Smooth muscle cell (in vitro differentiated cells): Measurements from ENCODE around the gene SLC25A30. TPM values are rescaled to one million over a fixed set of nuclear protein-coding genes. Genes with fewer than 3 reads are reported as not detected.

Experiments
- DNase-seq: peaks from one replicate; lab custom pipeline; 2025; ENCODE audit not compliant: unreplicated experiment; lab: John Stamatoyannopoulos, UW
- H2AFZ ChIP-seq: fragments of 200-600 bp; sonication (generic); 2 replicates; pipeline ENCODE4 v1.6.0; 2016; ENCODE audit warnings: antibody characterized with exemption, low read depth, mild to moderate bottlenecking
- H3F3A ChIP-seq: fragments of 200-600 bp; sonication (generic); 2 replicates; pipeline ENCODE4 v1.6.0; 2017; ENCODE audit warnings: antibody characterized with exemption, low read depth
- H3K27ac ChIP-seq: fragments of 200-600 bp; sonication (generic); 2 replicates; pipeline ENCODE4 v1.5.1; 2016; ENCODE audit warnings: low read depth, mild to moderate bottlenecking
- H3K27me3 ChIP-seq: fragments of 200-600 bp; sonication (generic); 2 replicates; pipeline ENCODE4 v1.6.1; 2016; ENCODE audit warnings: low read depth, mild to moderate bottlenecking
- H3K36me3 ChIP-seq: fragments of 200-600 bp; sonication (generic); 2 replicates; pipeline ENCODE4 v1.5.1; 2016; ENCODE audit warnings: low read depth
- H3K4me1 ChIP-seq: fragments of 200-600 bp; sonication (generic); 2 replicates; pipeline ENCODE4 v1.5.1; 2016; ENCODE audit warnings: low read depth
- H3K4me2 ChIP-seq: fragments of 200-600 bp; sonication (generic); 2 replicates; pipeline ENCODE4 v1.6.0; 2016; ENCODE audit warnings: mild to moderate bottlenecking
- H3K4me3 ChIP-seq: fragments of 200-600 bp; sonication (generic); 2 replicates; pipeline ENCODE4 v1.5.1; 2016; ENCODE audit warnings: mild to moderate bottlenecking
- H3K79me2 ChIP-seq: fragments of 200-600 bp; sonication (generic); 2 replicates; pipeline ENCODE4 v1.6.0; 2016; ENCODE audit warnings: low read depth, mild to moderate bottlenecking
- H3K9ac ChIP-seq: fragments of 200-600 bp; sonication (generic); 2 replicates; pipeline ENCODE4 v1.6.0; 2016; ENCODE audit warnings: low read depth
- H3K9me3 ChIP-seq: fragments of 200-600 bp; sonication (generic); replicated peaks from 2 replicates; pipeline ENCODE4 v1.5.1; 2016; ENCODE audit warnings: low read depth
- H4K20me1 ChIP-seq: fragments of 200-600 bp; sonication (generic); 2 replicates; pipeline ENCODE4 v1.6.0; 2016; ENCODE audit warnings: low read depth
- WGBS: methylation state at CpG from one replicate; pipeline ENCODE4 v1.1.7; 2016; ENCODE audit warnings: low lambda C conversion rate; 5-methylcytosine and 5-hydroxymethylcytosine counted together
- polyA plus RNA-seq: library from polyadenylated mRNA; unstranded; fragments of >200 nt; fragmentation: Nextera tagmentation; extraction: Ambion mirVana; gene quantifications from 2 replicates; pipeline ENCODE4 v1.2.1, GENCODE V29; 2016
- total RNA-seq: library from RNA; depleted of rRNA; stranded (reverse); fragments of >200 nt; gene quantifications from 2 replicates; pipeline ENCODE4 v1.2.3, GENCODE V29; 2014
- TF ChIP-seq, protein P1 (sequence below): fragments of 200-600 bp; sonication (generic); IDR thresholded peaks from 2 replicates; pipeline ENCODE4 v1.5.1; 2017; ENCODE audit warnings: borderline replicate concordance, mild to moderate bottlenecking, antibody characterized with exemption; ENCODE audit not compliant: insufficient read depth, poor library complexity, severe bottlenecking

SLC25A30 gene
- total and polyA plus RNA-seq, 2 experiments from 2014 or later = 1.3 to 6.8 TPM

- Histone ChIP-seq H3K4me1 (no peaks in the 10 kb centered on the region), H4K20me1 (no peaks in the 10 kb centered on the region), H3K9ac (no peak overlapping the region), H3K4me2 (no peak overlapping the region), H3F3A (no peaks in the 10 kb centered on the region), H3K27me3 (no peaks in the 10 kb centered on the region), H3K9me3 (no peaks in the 10 kb centered on the region), H3K79me2 (no peaks in the 10 kb centered on the region), H3K36me3 (no peaks in the 10 kb centered on the region), H3K27ac (no peak overlapping the region), H2AFZ (no peak overlapping the region), H3K4me3 (no peak overlapping the region)
- WGBS = 96% methylated on average over 4 of the region's 4 CpGs
- DNase-seq = no peak
- TF ChIP-seq, protein P1, sequence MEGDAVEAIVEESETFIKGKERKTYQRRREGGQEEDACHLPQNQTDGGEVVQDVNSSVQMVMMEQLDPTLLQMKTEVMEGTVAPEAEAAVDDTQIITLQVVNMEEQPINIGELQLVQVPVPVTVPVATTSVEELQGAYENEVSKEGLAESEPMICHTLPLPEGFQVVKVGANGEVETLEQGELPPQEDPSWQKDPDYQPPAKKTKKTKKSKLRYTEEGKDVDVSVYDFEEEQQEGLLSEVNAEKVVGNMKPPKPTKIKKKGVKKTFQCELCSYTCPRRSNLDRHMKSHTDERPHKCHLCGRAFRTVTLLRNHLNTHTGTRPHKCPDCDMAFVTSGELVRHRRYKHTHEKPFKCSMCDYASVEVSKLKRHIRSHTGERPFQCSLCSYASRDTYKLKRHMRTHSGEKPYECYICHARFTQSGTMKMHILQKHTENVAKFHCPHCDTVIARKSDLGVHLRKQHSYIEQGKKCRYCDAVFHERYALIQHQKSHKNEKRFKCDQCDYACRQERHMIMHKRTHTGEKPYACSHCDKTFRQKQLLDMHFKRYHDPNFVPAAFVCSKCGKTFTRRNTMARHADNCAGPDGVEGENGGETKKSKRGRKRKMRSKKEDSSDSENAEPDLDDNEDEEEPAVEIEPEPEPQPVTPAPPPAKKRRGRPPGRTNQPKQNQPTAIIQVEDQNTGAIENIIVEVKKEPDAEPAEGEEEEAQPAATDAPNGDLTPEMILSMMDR = no peak
Observed at GRCh38 chr13:45451282-45451681, 33.1 kb upstream of the SLC25A30 start.

DNA sequence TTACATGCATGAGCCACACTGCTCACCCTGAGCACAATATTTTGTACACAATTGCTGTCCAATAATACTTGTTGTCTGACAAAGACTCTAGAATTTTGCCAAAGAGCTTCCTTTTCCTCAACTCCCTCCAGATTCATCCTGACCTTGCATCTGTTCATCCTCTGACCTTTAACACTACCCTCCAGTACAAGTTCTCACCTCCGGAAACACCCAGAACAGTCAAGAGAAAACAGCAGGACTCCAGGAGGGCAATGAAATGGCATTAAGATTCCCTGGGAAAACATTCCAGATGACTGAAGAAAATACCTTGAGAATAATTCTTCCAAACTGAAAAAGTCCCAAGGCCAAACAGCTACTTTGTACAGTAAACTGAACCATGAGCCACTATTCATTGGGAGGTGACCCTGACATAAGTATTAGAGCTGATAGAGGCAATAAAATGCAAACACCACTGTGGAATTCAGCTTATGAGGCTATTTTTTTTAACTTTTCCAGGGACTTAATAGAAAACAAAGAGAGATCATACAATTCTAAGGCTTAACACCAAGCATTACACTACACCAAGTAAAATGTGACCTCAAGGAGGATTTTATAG is 30.9 kb upstream of the SLC25A30 start:
- H4K20me1 ChIP-seq = no peaks in the 10 kb centered on the region
- H3K79me2 ChIP-seq = no peaks in the 10 kb centered on the region
- H3K27me3 ChIP-seq = no peaks in the 10 kb centered on the region
- H3F3A ChIP-seq = no peaks in the 10 kb centered on the region
- H3K9ac ChIP-seq = no peak overlapping the region
- no peaks in the 10 kb centered on the region for H3K4me1 ChIP-seq
- H3K9me3 ChIP-seq = no peaks in the 10 kb centered on the region
- H3K4me3 ChIP-seq = no peak overlapping the region
- WGBS = 97% methylated on average over 1 of the region's 1 CpG
- no peak for DNase-seq
- no peaks in the 10 kb centered on the region for H3K36me3 ChIP-seq
- H2AFZ ChIP-seq = no peak overlapping the region
- no peak overlapping the region for H3K4me2 ChIP-seq
- TF ChIP-seq, protein P1 = no peak
- no peak overlapping the region for H3K27ac ChIP-seq

- no peak overlapping the region for H3K4me2 ChIP-seq
- DNase-seq = no peak
- no peak overlapping the region for H3K27ac ChIP-seq
- no peak overlapping the region for H3K4me3 ChIP-seq
- no peaks in the 10 kb centered on the region for H4K20me1 ChIP-seq
- no peaks in the 10 kb centered on the region for H3K27me3 ChIP-seq
- no peaks in the 10 kb centered on the region for H3K79me2 ChIP-seq
- H3F3A ChIP-seq = no peaks in the 10 kb centered on the region
- WGBS = 84% methylated on average over 9 of the region's 9 CpGs
- no peaks in the 10 kb centered on the region for H3K9me3 ChIP-seq
- no peaks in the 10 kb centered on the region for H3K36me3 ChIP-seq
- TF ChIP-seq, protein P1 = no peak
- H3K9ac ChIP-seq = no peak overlapping the region
- no peaks in the 10 kb centered on the region for H3K4me1 ChIP-seq
- no peak overlapping the region for H2AFZ ChIP-seq
Observed at GRCh38 chr13:45447050-45447661, 29.0 kb upstream of the SLC25A30 start.

DNA sequence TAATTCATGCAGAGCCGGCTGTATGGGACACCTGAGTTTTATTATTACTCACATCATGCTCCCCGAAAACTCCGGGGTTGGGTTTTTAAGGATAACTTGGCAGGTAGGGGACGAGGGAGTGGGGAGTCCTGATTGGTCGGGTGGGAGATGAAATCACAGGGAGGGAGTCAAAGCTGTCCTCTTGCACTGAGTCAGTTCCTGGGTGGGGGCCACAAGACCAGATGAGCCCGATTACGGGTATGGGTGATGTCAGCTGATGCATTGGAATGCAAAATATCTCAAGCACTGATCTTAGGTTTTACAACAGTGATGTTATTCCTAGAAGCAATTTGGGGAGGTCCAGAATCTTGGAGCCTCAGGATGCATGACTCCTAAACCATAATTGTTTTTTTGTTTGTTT is 28.0 kb upstream of the SLC25A30 start:
- no peak overlapping the region for H3K9ac ChIP-seq
- no peak overlapping the region for H2AFZ ChIP-seq
- H4K20me1 ChIP-seq = no peaks in the 10 kb centered on the region
- H3K27me3 ChIP-seq = no peaks in the 10 kb centered on the region
- H3K79me2 ChIP-seq = no peaks in the 10 kb centered on the region
- WGBS = 78% methylated on average over 7 of the region's 7 CpGs
- H3K36me3 ChIP-seq = no peaks in the 10 kb centered on the region
- H3K4me1 ChIP-seq = no peaks in the 10 kb centered on the region
- no peak for DNase-seq
- no peaks in the 10 kb centered on the region for H3F3A ChIP-seq
- H3K9me3 ChIP-seq = no peaks in the 10 kb centered on the region
- H3K4me3 ChIP-seq = no peak overlapping the region
- no peak overlapping the region for H3K27ac ChIP-seq
- TF ChIP-seq, protein P1 = no peak
- H3K4me2 ChIP-seq = no peak overlapping the region
